Measurements from ENCODE around the gene SNRPD3.

SNRPD3 gene

GRCh38 chr22:24553597-24554312 is 2.0 kb upstream of the SNRPD3 start:
- ChIA-PET POLR2A (ENCODE audit: low non-redundant PET) (no interaction called here), CTCF (no interaction called here)
- H3K27ac ChIP-seq, result peak overlapping the region; percentile 94
- peak; percentile 8 for DNase-seq (ENCODE audit: low spot score)
- TF ChIP-seq CTCF (conservative IDR thresholded peaks at IDR 0.05; ENCODE audit: low read depth), result no peak

- ChIA-PET POLR2A (ENCODE audit: low non-redundant PET) (interaction anchor here (0.6 kb wide), 1 partner anchor 11 kb away, joined by 4 read pairs; no protein-coding TSS in a partner anchor), CTCF (no interaction called here)
- peak within 1 kb of the TSS; percentile 94 for H3K27ac ChIP-seq
- no peak for TF ChIP-seq CTCF (conservative IDR thresholded peaks at IDR 0.05; ENCODE audit: low read depth)
- DNase-seq (ENCODE audit: low spot score), result peak; percentile 21
These were observed 1.3 kb upstream of the SNRPD3 start, which contains the start of gene GUCD1 for GRCh38 chr22:24554313-24555164. Gene GUCD1 (minus strand): TSS chr22:24555138. CDS start chr22:24554991, 147 bp downstream.

GRCh38 chr22:24559471-24559870 is 3.7 kb downstream of the SNRPD3 start:
- no peak for DNase-seq (ENCODE audit: low spot score)
- ChIA-PET POLR2A (ENCODE audit: low non-redundant PET) (no interaction called here), CTCF (interaction anchor here (0.5 to 0.6 kb wide), 2 partner anchors 52 to 1677 kb away, joined by 4 to 5 read pairs; no protein-coding TSS in a partner anchor)
- no peak overlapping the region for H3K27ac ChIP-seq
- TF ChIP-seq CTCF (conservative IDR thresholded peaks at IDR 0.05; ENCODE audit: low read depth), result no peak

GRCh38 chr22:24563246-24563645 is 7.4 kb downstream of the SNRPD3 start:
- no peak overlapping the region for H3K27ac ChIP-seq
- ChIA-PET POLR2A (ENCODE audit: low non-redundant PET) (no interaction called here), CTCF (no interaction called here)
- TF ChIP-seq CTCF (conservative IDR thresholded peaks at IDR 0.05; ENCODE audit: low read depth), result no peak
- DNase-seq (ENCODE audit: low spot score), result no peak

GRCh38 chr22:24564376-24565058 is 8.7 kb downstream of the SNRPD3 start:
- POLR2A ChIA-PET (ENCODE audit: low non-redundant PET), result interaction anchor here (0.7 kb wide), 1 partner anchor 1695 kb away, joined by 8 read pairs; no protein-coding TSS in a partner anchor
- peak overlapping the region; percentile 29 for H3K27ac ChIP-seq
- DNase-seq (ENCODE audit: low spot score), result no peak
- CTCF ChIA-PET, result no interaction called here
- no peak for TF ChIP-seq CTCF (conservative IDR thresholded peaks at IDR 0.05; ENCODE audit: low read depth)

GRCh38 chr22:24565077-24565476 is 9.3 kb downstream of the SNRPD3 start:
- TF ChIP-seq CTCF (conservative IDR thresholded peaks at IDR 0.05; ENCODE audit: low read depth), result no peak
- ChIA-PET CTCF (no interaction called here), POLR2A (ENCODE audit: low non-redundant PET) (interaction anchor here (0.7 kb wide), 1 partner anchor 1695 kb away, joined by 8 read pairs; no protein-coding TSS in a partner anchor)
- DNase-seq (ENCODE audit: low spot score), result no peak
- H3K27ac ChIP-seq, result peak overlapping the region; percentile 29
